GM18867 (cell line): ENCODE results near the gene RHOG.

Experiments used
- ATAC-seq: cut with Tn5 transposase; IDR thresholded peaks from one replicate; pipeline ENCODE4 v1.9.1; 2021; ENCODE audit warnings: mild to moderate bottlenecking, moderate library complexity; ENCODE audit not compliant: unreplicated experiment

The RHOG gene

DNA sequence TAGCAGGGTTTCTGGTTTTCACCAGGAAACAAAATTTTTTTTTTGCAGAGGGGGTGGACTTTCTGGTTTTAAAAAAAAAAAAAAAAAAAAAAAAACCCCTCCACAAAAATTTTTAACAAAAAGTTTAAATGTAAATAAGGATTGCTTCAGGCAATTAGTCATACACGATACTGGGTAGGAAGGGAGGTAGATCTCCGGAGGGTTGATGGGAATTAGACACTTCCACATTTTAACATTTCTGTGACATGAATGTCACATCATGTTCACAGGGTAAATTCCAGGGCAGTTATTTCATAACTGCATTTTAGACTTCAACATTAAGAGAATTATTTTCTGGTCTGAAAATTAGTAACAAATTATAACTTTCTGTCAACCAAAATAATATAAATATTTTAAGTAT, 59.3 kb downstream of the RHOG start:
- no peak for ATAC-seq
